HepG2 (cell line): ENCODE results near the gene CDC6. TPM values are rescaled to one million over a fixed set of nuclear protein-coding genes. Genes with fewer than 3 reads are reported as not detected.
A peak's percentile ranks its signal among the peaks of the same experiment; 100 is the strongest.

Experiments used
- DBP ChIP-seq: sonication (generic); formaldehyde crosslinking; IDR thresholded peaks from 2 replicates; pipeline ENCODE4 v1.4.0; 2020; ENCODE audit warnings: missing genetic modification reagents; ENCODE audit errors: not compliant biosample characterization
- DDIT3 ChIP-seq: sonication (generic); formaldehyde crosslinking; IDR thresholded peaks from 2 replicates; pipeline ENCODE4 v1.4.0; 2020; ENCODE audit warnings: mild to moderate bottlenecking, missing genetic modification reagents
- E2F1 ChIP-seq: sonication (generic); formaldehyde crosslinking; IDR thresholded peaks from 2 replicates; pipeline ENCODE4 v1.5.0; 2020; ENCODE audit warnings: missing genetic modification reagents
- HMG20A ChIP-seq: IDR thresholded peaks from 2 replicates; pipeline ENCODE4 v1.6.1; 2016; ENCODE audit warnings: borderline replicate concordance
- HMG20B ChIP-seq: conservative IDR thresholded peaks from 2 replicates; pipeline ENCODE4 v1.6.1; 2016; ENCODE audit warnings: missing genetic modification reagents, missing compliant biosample characterization
- HNRNPL ChIP-seq: fragments of 200-400 bp; formaldehyde crosslinking; IDR thresholded peaks from 2 replicates; pipeline ENCODE4 v1.6.1; 2017; ENCODE audit warnings: mild to moderate bottlenecking, low read depth, low read length
- MIXL1 ChIP-seq: IDR thresholded peaks from 2 replicates; pipeline ENCODE4 v1.6.1; 2016
- NR2F6 ChIP-seq, 2 experiments: IDR thresholded peaks; 2 replicates each; pipeline ENCODE4 v1.6.1; 2016; ENCODE audit warnings: antibody characterized with exemption in 1 of 2, mild to moderate bottlenecking in 1 of 2
- SNAPC4 ChIP-seq: sonication (generic); formaldehyde crosslinking; IDR thresholded peaks from 2 replicates; pipeline ENCODE4 v1.4.0; 2020; ENCODE audit warnings: mild to moderate bottlenecking, missing genetic modification reagents
- SNRNP70 ChIP-seq: fragments of 200-400 bp; formaldehyde crosslinking; IDR thresholded peaks from 2 replicates; pipeline ENCODE4 v1.6.1; 2017; ENCODE audit warnings: mild to moderate bottlenecking, low read depth, low read length, moderate library complexity
- SOX13 ChIP-seq, 3 experiments: fragments of 450-650 bp in 1 of 3; sonication (generic) in 1 of 3; formaldehyde crosslinking in 1 of 3; IDR thresholded peaks in 2 of 3; conservative IDR thresholded peaks in 1 of 3; 2 replicates each; pipeline versions ENCODE4 v1.5.0 to v1.6.1; 2016 to 2020; ENCODE audit warnings: antibody characterized with exemption in 1 of 3, mild to moderate bottlenecking in 1 of 3, missing compliant biosample characterization in 1 of 3, missing genetic modification reagents in 1 of 3, moderate library complexity in 1 of 3
- TFE3 ChIP-seq: IDR thresholded peaks from 2 replicates; pipeline ENCODE4 v1.6.1; 2016
- TSC22D2 ChIP-seq: sonication (generic); formaldehyde crosslinking; IDR thresholded peaks from 2 replicates; pipeline ENCODE4 v1.5.1; 2020; ENCODE audit warnings: missing genetic modification reagents, mild to moderate bottlenecking, borderline replicate concordance
- ZBTB1 ChIP-seq: sonication (generic); formaldehyde crosslinking; IDR thresholded peaks from 2 replicates; pipeline ENCODE4 v1.4.0; 2020; ENCODE audit warnings: missing genetic modification reagents, borderline replicate concordance
- ZFP91 ChIP-seq: sonication (generic); formaldehyde crosslinking; IDR thresholded peaks from 2 replicates; pipeline ENCODE4 v1.9.0; 2022; ENCODE audit warnings: missing genetic modification reagents, mild to moderate bottlenecking, borderline replicate concordance
- ZMYM3 ChIP-seq: sonication (generic); formaldehyde crosslinking; IDR thresholded peaks from 2 replicates; pipeline ENCODE4 v1.5.1; 2020; ENCODE audit warnings: mild to moderate bottlenecking, missing genetic modification reagents
- ZNF567 ChIP-seq: sonication (generic); formaldehyde crosslinking; IDR thresholded peaks from 2 replicates; pipeline ENCODE4 v1.8.1; 2023; ENCODE audit warnings: mild to moderate bottlenecking, missing genetic modification reagents, borderline replicate concordance
- polyA plus RNA-seq, 8 experiments: library from polyadenylated mRNA; depleted of rRNA in 3 of 8; stranded (reverse) in 7 of 8; unstranded in 1 of 8; fragments of >200 nt; fragmentation: Illumina TruSeq in 4 of 8; extraction: Trizol in 4 of 8; gene quantifications; 2 replicates each; pipeline versions ENCODE4 v1.2.1 to v1.2.3, GENCODE V29; 2011 to 2016; ENCODE audit warnings: low read depth in 4 of 8, missing spikeins in 1 of 8, mixed read lengths in 1 of 8; ENCODE audit not compliant: insufficient read depth in 1 of 8
- total RNA-seq, 5 experiments: library from RNA; depleted of rRNA; stranded (reverse); fragments of >200 nt; fragmentation: Illumina TruSeq; extraction: Trizol; gene quantifications; 2 replicates each; pipeline ENCODE4 v1.2.3, GENCODE V29; 2016; ENCODE audit warnings: low read depth in 1 of 5

The CDC6 gene
- total and polyA plus RNA-seq, 2 of the 13 experiments (the other 11 are each of a cell fraction or from before 2014, with no cell fraction given), result 17.4 to 114 TPM

- TF ChIP-seq HNRNPL (peak; percentile 98), MIXL1 (CRISPR knock-in tag) (no peak), TFE3 (CRISPR knock-in tag) (no peak), E2F1 (CRISPR knock-in tag) (no peak), DDIT3 (no peak), NR2F6 (IDR thresholded peaks at IDR 0.05) (no peak), NR2F6 (CRISPR knock-in tag; IDR thresholded peaks at IDR 0.05) (peak; percentile 50; the same call in 1 of the 2 replicates), SNRNP70 (no peak), SNAPC4 (CRISPR knock-in tag) (no peak), HMG20B (no peak), DBP (CRISPR knock-in tag) (no peak), ZNF567 (no peak), TSC22D2 (no peak), ZMYM3 (CRISPR knock-in tag) (no peak), ZBTB1 (CRISPR knock-in tag) (no peak), ZFP91 (CRISPR knock-in tag) (peak; percentile 67; the same call in 1 of the 2 replicates), SOX13 (IDR thresholded peaks at IDR 0.05) (no peak), SOX13 (CRISPR knock-in tag; conservative IDR thresholded peaks at IDR 0.05 in 1 of 2, IDR thresholded peaks at IDR 0.05 in 1 of 2) (no peak), HMG20A (CRISPR knock-in tag) (peak; percentile 21; the same call in 1 of the 2 replicates)
Measured at GRCh38 chr17:40331743-40332641, 44.3 kb downstream of the CDC6 start (continued).
